HG03066 (cell line): ENCODE measurements around the gene AADACL4.
A peak's percentile ranks its signal among the peaks of the same experiment; 100 is the strongest.

ENCODE experiments used
- ATAC-seq: cut with Tn5 transposase; IDR thresholded peaks from one replicate; pipeline ENCODE4 v1.9.1; 2021; ENCODE audit warnings: low read depth; ENCODE audit not compliant: unreplicated experiment

AADACL4 gene

GRCh38 chr1:12643785-12644184 is at the start of gene AADACL4:
TSS of gene AADACL4 (plus strand) at chr1:12644085. CDS start at chr1:12644547, 462 bp downstream.
- no peak for ATAC-seq

- ATAC-seq: no peak
These were observed 49.4 kb upstream of the AADACL4 start for GRCh38 chr1:12594490-12594889.

- ATAC-seq: no peak
These were observed 48.7 kb upstream of the AADACL4 start for GRCh38 chr1:12594966-12595756.

- ATAC-seq: no peak
These were observed 48.2 kb upstream of the AADACL4 start for GRCh38 chr1:12595757-12596006.

GRCh38 chr1:12596007-12596821 is 47.7 kb upstream of the AADACL4 start:
- no peak for ATAC-seq

- ATAC-seq: no peak
These were observed 46.1 kb upstream of the AADACL4 start for GRCh38 chr1:12597792-12598191.

GRCh38 chr1:12598974-12599373 is 44.9 kb upstream of the AADACL4 start:
- no peak for ATAC-seq

- no peak for ATAC-seq
These were observed 44.2 kb upstream of the AADACL4 start for GRCh38 chr1:12599657-12600056.

GRCh38 chr1:12600335-12600734 is 43.5 kb upstream of the AADACL4 start:
- no peak for ATAC-seq

- no peak for ATAC-seq
These were observed 42.8 kb upstream of the AADACL4 start for GRCh38 chr1:12600880-12601633.

- no peak for ATAC-seq
These were observed 41.9 kb upstream of the AADACL4 start for GRCh38 chr1:12601700-12602658.

GRCh38 chr1:12602659-12603024 is 41.2 kb upstream of the AADACL4 start:
- ATAC-seq: no peak

GRCh38 chr1:12603224-12603623 is 40.7 kb upstream of the AADACL4 start:
- ATAC-seq: no peak

GRCh38 chr1:12604114-12604874 is 39.6 kb upstream of the AADACL4 start:
- ATAC-seq: peak; percentile 65

- no peak for ATAC-seq
These were observed 38.9 kb upstream of the AADACL4 start for GRCh38 chr1:12604986-12605385.

GRCh38 chr1:12607263-12607662 is 36.6 kb upstream of the AADACL4 start:
- ATAC-seq: no peak

- ATAC-seq: no peak
These were observed 35.5 kb upstream of the AADACL4 start for GRCh38 chr1:12608311-12608957.

- ATAC-seq: no peak
These were observed 34.3 kb upstream of the AADACL4 start for GRCh38 chr1:12609469-12610003.
